SW480 (cell line): ENCODE data around the gene MOCS3.
A peak's percentile ranks its signal among the peaks of the same experiment; 100 is the strongest.

Experiments used
- DNase-seq: peaks from one replicate; pipeline ENCODE4 v3.0.0-alpha.2; 2016; ENCODE audit warnings: low spot score

The MOCS3 gene

DNA sequence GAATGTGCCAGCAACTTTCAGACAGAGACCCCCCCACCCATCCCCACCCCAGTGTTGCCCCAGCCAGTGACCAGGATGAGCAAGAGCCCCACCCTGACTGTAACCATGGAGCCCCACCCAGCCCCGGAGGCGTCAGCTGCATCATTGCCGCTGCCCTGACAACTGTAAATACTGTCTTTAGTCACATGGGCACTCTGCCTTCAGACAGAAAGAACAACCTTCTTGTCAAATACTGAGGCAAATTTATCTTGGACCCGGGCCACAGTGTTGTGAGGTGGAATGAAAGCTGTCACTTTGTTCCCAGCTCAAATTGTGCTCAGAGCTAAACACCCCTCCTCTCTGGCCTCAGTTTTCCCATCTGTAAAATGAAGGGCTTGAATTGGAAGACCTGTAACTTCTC is 23.7 kb downstream of the MOCS3 start:
- peak; percentile 55 for DNase-seq

- DNase-seq: no peak
These were observed 24.7 kb downstream of the MOCS3 start for GRCh38 chr20:50983321-50983720.

- DNase-seq: peak; percentile 92
These were observed 29.0 kb downstream of the MOCS3 start for GRCh38 chr20:50987493-50988210.

DNA sequence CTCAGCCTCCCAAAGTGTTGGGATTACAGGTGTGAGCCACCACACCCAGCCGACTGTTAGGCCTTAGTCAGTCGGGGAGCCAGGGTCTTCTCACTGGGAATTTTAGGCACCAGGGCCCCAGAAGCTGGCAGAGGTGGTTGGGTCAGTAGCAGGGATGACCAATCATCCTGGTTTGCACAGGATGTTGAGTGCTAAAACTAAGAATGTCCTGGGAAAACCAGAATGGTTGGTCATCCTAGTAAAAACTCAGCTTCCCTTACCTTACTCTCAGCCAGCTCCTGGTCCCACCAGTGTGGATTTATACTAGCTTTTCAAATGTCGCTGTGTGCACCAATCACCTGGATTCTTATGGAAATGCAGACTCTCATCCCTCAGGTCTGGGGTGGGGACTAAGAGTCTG is 32.5 kb downstream of the MOCS3 start:
- DNase-seq: no peak

DNA sequence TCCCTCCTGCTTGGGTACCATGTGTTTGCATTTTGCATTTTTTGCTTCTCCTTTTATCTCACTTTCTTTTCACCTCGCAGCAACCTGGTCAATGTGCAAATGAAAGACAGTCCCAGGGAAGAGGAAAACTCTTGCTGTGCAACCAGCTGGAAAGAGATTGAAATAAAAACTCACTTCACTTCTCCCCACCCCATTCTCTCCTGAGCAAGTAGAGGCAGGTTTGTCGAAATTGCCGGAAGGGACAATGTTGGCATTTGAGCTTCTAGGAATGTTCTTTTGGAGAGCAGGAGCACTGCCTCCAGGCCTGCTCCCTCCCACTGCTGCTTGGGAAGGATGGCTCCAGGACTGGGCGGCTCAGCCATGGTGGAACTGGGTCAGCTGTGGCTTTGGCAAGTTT is 33.7 kb downstream of the MOCS3 start:
- DNase-seq: no peak

- peak; percentile 92 for DNase-seq
These were observed 34.3 kb downstream of the MOCS3 start for GRCh38 chr20:50992733-50993457.

GRCh38 chr20:50993876-50994275 is 35.3 kb downstream of the MOCS3 start:
- DNase-seq: no peak

GRCh38 chr20:50995506-50995905 is 36.9 kb downstream of the MOCS3 start:
- no peak for DNase-seq

GRCh38 chr20:50996901-50997865 is 38.6 kb downstream of the MOCS3 start:
- DNase-seq: no peak

GRCh38 chr20:50999355-50999754 is 40.7 kb downstream of the MOCS3 start:
- DNase-seq: no peak

- no peak for DNase-seq
These were observed 43.0 kb downstream of the MOCS3 start for GRCh38 chr20:51001430-51002265.

GRCh38 chr20:51002633-51003032 is 44.0 kb downstream of the MOCS3 start:
- DNase-seq: no peak

DNA sequence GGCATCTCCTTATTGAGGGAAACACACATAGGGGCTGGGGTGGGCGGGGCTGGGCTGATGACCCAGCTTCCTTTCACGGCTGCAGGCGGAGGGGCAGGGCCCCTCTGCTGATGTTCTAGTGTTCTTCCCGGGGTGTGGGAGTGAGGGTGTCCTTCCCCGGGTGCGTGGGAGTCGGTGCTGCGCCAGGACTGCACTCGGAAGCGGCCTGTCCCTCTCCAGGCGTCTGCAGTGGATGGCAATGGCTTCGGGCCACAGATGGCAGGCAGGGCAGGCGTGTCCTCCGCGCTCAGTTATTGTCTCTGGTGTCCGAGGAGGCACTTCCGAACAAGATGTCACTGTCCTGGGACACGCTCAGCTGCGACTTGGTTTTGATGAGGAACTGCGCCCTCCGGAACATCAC is 45.1 kb downstream of the MOCS3 start:
- DNase-seq: no peak

DNA sequence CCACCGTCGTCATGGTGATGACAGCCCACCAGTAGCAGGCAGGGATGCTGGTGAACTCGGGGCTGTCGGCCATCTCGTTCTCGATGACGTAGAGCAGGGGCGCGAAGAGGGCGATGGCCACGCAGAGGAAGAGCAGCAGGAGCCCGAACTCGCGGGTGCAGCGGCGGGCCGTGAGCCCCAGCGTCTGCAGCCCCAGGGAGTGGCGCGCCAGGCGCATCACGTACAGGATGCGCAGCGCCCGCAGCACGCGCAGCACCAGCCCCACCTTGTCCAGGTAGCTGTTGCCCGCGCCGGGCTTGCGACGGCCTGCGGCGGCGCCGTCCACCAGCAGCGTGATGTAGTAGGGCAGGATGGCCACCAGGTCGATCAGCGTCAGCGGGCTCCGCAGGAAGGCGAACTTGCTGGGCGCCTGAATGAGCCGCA is 45.7 kb downstream of the MOCS3 start:
- DNase-seq: no peak

DNA sequence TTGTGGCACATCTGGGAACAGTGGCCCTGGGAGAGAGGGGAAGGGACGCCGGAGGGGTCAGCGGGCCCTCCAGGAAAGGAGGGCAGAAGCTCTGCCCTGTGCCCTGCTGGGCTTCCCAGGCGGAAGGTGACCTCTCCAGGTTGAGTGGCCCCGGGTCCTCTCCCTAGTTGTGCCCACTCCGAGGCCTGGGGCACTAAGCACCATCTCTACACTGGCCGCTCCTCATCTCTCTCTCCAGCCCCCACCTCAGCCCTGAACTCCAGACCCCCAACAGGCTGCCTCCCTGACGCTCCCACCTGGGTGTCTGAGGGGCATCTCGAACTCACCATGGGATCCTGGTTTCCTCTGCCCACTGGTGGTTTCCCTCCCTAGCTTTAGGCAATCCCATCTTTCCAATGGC is 46.2 kb downstream of the MOCS3 start:
- no peak for DNase-seq

DNA sequence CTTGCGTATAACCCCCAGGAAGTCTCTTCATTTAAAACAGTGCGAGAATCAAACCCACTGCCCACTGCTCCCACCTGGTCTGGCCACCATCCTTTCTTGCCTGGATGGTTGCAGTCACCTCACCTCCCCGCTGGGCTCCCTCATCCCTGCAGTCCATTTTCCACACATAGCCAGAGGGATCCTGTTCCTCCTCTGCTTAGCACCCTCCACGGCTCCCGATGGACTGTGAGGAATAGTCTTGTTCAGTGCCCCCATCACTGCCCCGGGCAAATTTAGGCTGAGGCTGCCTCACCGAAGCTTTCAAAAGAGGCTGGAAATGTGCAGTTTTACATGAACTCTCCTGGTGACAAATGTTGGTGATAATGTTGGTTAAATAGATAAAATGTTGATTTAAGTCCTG is 46.6 kb downstream of the MOCS3 start:
- DNase-seq: no peak

- DNase-seq: no peak
These were observed 50.1 kb downstream of the MOCS3 start for GRCh38 chr20:51008718-51009117.

DNA sequence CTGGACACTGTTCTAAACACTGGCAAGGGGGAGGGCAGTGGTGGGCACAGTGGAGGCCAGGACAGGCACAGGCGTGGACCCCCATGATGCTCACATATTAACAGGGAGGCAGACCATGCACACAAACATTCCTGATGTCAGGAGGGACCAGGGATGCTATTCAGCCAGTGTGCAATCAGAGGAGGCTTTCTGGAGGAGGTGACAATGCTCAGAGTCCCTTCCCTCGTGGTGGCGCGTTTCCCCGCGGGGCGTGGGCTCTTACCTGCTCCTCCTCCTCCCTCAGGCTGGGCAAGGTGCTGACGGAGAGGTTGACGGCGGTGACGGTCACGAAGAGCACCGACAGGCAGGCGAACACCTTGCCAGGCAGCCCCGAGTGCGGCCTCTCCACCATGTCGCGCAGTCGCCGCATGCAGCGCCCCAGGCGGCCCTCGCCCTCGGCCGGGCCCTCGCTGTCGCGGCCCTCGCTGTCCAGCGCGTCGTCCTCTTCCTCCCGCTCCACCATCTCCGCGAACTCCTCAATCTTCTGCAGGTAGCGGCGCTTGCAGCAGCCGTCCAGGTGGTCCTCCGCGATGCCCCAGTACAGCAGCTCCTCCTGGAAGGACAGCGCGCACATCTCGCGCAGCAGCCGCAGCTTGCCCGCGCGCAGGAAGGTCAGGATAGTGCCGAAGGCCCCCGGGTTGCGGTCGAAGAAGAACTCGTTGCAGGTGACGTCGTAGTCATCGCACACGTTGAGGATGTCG is 50.9 kb downstream of the MOCS3 start:
- no peak for DNase-seq

DNA sequence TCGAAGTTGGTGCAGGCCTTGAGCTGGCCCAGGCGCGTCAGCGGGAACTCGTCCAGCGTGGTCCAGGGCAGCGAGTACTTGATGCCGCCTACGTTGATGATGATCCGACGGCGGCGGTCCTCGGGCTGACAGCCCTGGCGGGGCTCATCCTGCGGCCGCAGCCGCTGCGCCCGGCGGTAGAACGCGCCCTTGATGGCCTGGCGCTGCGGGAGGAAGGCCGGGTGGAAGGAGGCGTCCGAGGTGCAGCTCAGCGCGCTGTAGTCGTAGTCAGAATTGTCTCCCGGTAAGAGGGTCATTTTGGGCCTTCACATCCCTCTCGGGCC is 51.4 kb downstream of the MOCS3 start:
- no peak for DNase-seq

DNA sequence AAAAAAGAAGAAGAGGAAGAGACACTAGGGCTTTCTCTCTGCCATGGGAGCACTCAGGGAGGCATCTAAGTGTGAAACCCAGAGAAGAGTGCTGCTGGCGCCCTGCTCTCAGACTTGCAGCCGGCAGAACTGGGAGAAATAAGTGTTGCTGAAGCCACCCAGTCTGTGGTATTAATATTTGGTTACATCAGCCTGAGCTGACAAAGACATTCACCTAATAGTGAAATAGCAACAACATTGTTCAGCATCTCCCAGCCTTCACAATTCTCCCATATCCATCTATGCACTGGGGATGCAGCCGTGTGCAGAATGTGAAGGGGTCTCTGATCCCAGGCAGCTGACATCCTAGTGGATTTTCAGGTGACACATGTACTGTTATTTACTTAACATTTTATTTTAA is 52.3 kb downstream of the MOCS3 start:
- DNase-seq: no peak

- no peak for DNase-seq
These were observed 52.9 kb downstream of the MOCS3 start for GRCh38 chr20:51011479-51011878.
